Type B pancreatic cell (in vitro differentiated cells): ENCODE measurements around the gene SPACA4. TPM values are rescaled to one million over a fixed set of nuclear protein-coding genes. Genes with fewer than 3 reads are reported as not detected.

Experiments used
- DNase-seq: peaks from one replicate; pipeline ENCODE4 v3.0.0; 2021; ENCODE audit warnings: mixed read lengths; ENCODE audit not compliant: unreplicated experiment; ENCODE audit errors: extremely low spot score
- H3K27ac Mint-ChIP-seq: 2 replicates; pipeline ENCODE4 v1.8.0; 2021; ENCODE audit warnings: mild to moderate bottlenecking, mixed read lengths
- H3K27me3 Mint-ChIP-seq: 2 replicates; pipeline ENCODE4 v1.8.0; 2021; ENCODE audit warnings: mixed read lengths
- H3K36me3 Mint-ChIP-seq: 2 replicates; pipeline ENCODE4 v1.8.0; 2021; ENCODE audit warnings: mixed read lengths
- H3K4me1 Mint-ChIP-seq: one replicate; pipeline ENCODE4 v1.8.0; 2021; ENCODE audit warnings: mixed read lengths; ENCODE audit not compliant: unreplicated experiment
- H3K4me3 Mint-ChIP-seq: 2 replicates; pipeline ENCODE4 v1.8.0; 2021; ENCODE audit warnings: mild to moderate bottlenecking, mixed read lengths
- H3K9me3 Mint-ChIP-seq: 2 replicates; pipeline ENCODE4 v1.8.0; 2021; ENCODE audit warnings: mixed read lengths
- CTCF ChIP-seq: fragments of 200-600 bp; sonication (generic); conservative IDR thresholded peaks from 2 replicates; pipeline ENCODE4 v1.5.0; 2021; ENCODE audit warnings: antibody characterized with exemption, mild to moderate bottlenecking
- total RNA-seq: library from RNA; stranded (reverse); gene quantifications from 2 replicates; pipeline ENCODE4 v1.2.1, GENCODE V29; 2021; ENCODE audit warnings: low replicate concordance

The SPACA4 gene
- total RNA-seq, 1 donor from 2014 or later, result not detected

GRCh38 chr19:48613852-48614435, 7.4 kb downstream of the SPACA4 start:
- Mint-ChIP-seq H3K4me1 (peaks cover 12% of the 10 kb centered on the region), H3K27ac (peak overlapping the region; percentile 82), H3K9me3 (no peaks in the 10 kb centered on the region), H3K4me3 (peak overlapping the region; percentile 65), H3K27me3 (no peaks in the 10 kb centered on the region), H3K36me3 (peaks cover 13% of the 10 kb centered on the region)
- TF ChIP-seq CTCF, result no peak
- no peak for DNase-seq

- Mint-ChIP-seq H3K4me3 (peak within 1 kb of the TSS; percentile 68), H3K27me3 (no peaks in the 10 kb centered on the region)
- DNase-seq, result no peak
These were observed 8.1 kb downstream of the SPACA4 start, which contains the start of gene FAM83E for GRCh38 chr19:48614436-48615230. Gene FAM83E (minus strand): TSS chr19:48615076. CDS start chr19:48613372, 1,704 bp downstream.

GRCh38 chr19:48615231-48616040, 8.9 kb downstream of the SPACA4 start:
- Mint-ChIP-seq H3K4me1 (peaks cover 19% of the 10 kb centered on the region), H3K9me3 (no peaks in the 10 kb centered on the region), H3K27me3 (no peaks in the 10 kb centered on the region), H3K36me3 (peaks cover 13% of the 10 kb centered on the region), H3K27ac (peak overlapping the region; percentile 82), H3K4me3 (peak overlapping the region; percentile 68)
- no peak for TF ChIP-seq CTCF
- DNase-seq, result no peak

More at GRCh38 chr19:48614436-48615230, 8.1 kb downstream of the SPACA4 start, which contains the start of gene FAM83E:
- TF ChIP-seq CTCF, result no peak
- peaks cover 13% of the 10 kb centered on the region for H3K36me3 Mint-ChIP-seq
- no peaks in the 10 kb centered on the region for H3K9me3 Mint-ChIP-seq
- peak within 1 kb of the TSS; percentile 82 for H3K27ac Mint-ChIP-seq
- peaks cover 15% of the 10 kb centered on the region for H3K4me1 Mint-ChIP-seq

- H3K36me3 Mint-ChIP-seq, result peaks cover 13% of the 10 kb centered on the region
- no peaks in the 10 kb centered on the region for H3K27me3 Mint-ChIP-seq
- H3K4me1 Mint-ChIP-seq, result peaks cover 19% of the 10 kb centered on the region
- DNase-seq, result no peak
- TF ChIP-seq CTCF, result no peak
- peak overlapping the region; percentile 75 for H3K27ac Mint-ChIP-seq
- peak overlapping the region; percentile 97 for H3K4me3 Mint-ChIP-seq
- H3K9me3 Mint-ChIP-seq, result no peaks in the 10 kb centered on the region
These were observed 9.5 kb downstream of the SPACA4 start for GRCh38 chr19:48616041-48616436.

GRCh38 chr19:48616491-48617056, 10.0 kb downstream of the SPACA4 start:
- H3K4me1 Mint-ChIP-seq, result peaks cover 22% of the 10 kb centered on the region
- no peak for TF ChIP-seq CTCF
- H3K27me3 Mint-ChIP-seq, result no peaks in the 10 kb centered on the region
- peaks cover 13% of the 10 kb centered on the region for H3K36me3 Mint-ChIP-seq
- H3K9me3 Mint-ChIP-seq, result no peaks in the 10 kb centered on the region
- DNase-seq, result no peak
- H3K27ac Mint-ChIP-seq, result peak overlapping the region; percentile 99
- H3K4me3 Mint-ChIP-seq, result peak overlapping the region; percentile 97
